Tibial artery (tissue), 4 donors: Measurements from ENCODE around the gene CRACR2A.

Source experiments
- DNase-seq, 2 donors: peaks; one replicate each; pipeline ENCODE4 v3.0.0-alpha.2; 2019
- H3K27ac ChIP-seq, 2 donors: fragments of 200-600 bp; sonication (generic) in 1 of 2; 1 replicate in 1 of 2; 2 replicates in 1 of 2; pipeline ENCODE4 v1.5.1; 2018 to 2019; ENCODE audit warnings: mild to moderate bottlenecking in 1 of 2
- H3K27me3 ChIP-seq, 2 donors: fragments of 200-600 bp; sonication (generic) in 1 of 2; one replicate each; pipeline versions ENCODE4 v1.5.1 to v1.6.0; 2016 to 2019
- H3K36me3 ChIP-seq, 3 donors: fragments of 200-600 bp; sonication (generic) in 2 of 3; one replicate each; pipeline ENCODE4 v1.5.1; 2016 to 2019; ENCODE audit warnings: mild to moderate bottlenecking in 2 of 3
- H3K4me1 ChIP-seq, 4 donors: fragments of 200-600 bp; sonication (generic) in 2 of 4; 1 replicate in 3 of 4; 2 replicates in 1 of 4; pipeline ENCODE4 v1.5.1; 2016 to 2019
- H3K4me3 ChIP-seq, 2 donors: fragments of 200-600 bp; sonication (generic) in 1 of 2; 1 replicate in 1 of 2; 2 replicates in 1 of 2; pipeline ENCODE4 v1.5.1; 2018 to 2019; ENCODE audit warnings: mild to moderate bottlenecking in 2 of 2
- H3K9me3 ChIP-seq, 3 donors: fragments of 200-600 bp; sonication (generic) in 1 of 3; one replicate each; pipeline ENCODE4 v1.5.1; 2016 to 2019
- intact Hi-C: fragments of 100-400 bp; cut with DNase I; formaldehyde crosslinking; loops from one replicate; pipeline ENCODE4 v1.15.0; 2023; ENCODE audit warnings: low total_unique reads
- TF ChIP-seq, protein P1 (sequence below), 2 experiments: fragments of 200-600 bp in 1 of 2; fragments of 450-650 bp in 1 of 2; IDR thresholded peaks; one replicate each; pipeline ENCODE4 v1.5.1; 2017 to 2019; ENCODE audit warnings: antibody characterized with exemption in 2 of 2, mild to moderate bottlenecking in 1 of 2, moderate library complexity in 1 of 2

CRACR2A gene

DNA sequence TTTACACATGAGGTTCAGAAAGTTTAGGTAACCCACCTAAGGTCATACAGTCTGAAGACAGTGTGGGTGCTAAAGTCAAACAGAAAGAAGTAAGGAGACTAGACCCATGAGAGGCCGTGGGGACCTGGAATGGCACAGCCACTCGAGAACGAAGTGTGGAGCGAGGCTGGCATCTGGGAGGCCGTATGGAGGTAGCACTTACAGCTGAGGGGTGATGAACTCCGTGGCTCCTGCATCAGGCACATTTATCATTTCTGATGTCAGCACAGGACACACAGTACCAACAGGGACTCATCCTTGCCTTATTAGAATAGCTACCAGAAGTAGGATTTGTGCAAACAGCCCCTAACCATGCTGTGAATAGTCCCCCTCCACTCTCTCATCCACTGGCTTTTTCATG is 30.5 kb downstream of the CRACR2A start:
- intact Hi-C loops = no loop called here
- no peak overlapping the region for H3K4me3 ChIP-seq
- TF ChIP-seq, protein P1, sequence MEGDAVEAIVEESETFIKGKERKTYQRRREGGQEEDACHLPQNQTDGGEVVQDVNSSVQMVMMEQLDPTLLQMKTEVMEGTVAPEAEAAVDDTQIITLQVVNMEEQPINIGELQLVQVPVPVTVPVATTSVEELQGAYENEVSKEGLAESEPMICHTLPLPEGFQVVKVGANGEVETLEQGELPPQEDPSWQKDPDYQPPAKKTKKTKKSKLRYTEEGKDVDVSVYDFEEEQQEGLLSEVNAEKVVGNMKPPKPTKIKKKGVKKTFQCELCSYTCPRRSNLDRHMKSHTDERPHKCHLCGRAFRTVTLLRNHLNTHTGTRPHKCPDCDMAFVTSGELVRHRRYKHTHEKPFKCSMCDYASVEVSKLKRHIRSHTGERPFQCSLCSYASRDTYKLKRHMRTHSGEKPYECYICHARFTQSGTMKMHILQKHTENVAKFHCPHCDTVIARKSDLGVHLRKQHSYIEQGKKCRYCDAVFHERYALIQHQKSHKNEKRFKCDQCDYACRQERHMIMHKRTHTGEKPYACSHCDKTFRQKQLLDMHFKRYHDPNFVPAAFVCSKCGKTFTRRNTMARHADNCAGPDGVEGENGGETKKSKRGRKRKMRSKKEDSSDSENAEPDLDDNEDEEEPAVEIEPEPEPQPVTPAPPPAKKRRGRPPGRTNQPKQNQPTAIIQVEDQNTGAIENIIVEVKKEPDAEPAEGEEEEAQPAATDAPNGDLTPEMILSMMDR (IDR thresholded peaks at IDR 0.05) = no peak
- H3K27ac ChIP-seq = no peak overlapping the region
- H3K27me3 ChIP-seq = no peaks in the 10 kb centered on the region
- no peaks in the 10 kb centered on the region for H3K9me3 ChIP-seq
- H3K4me1 ChIP-seq = no peaks in the 10 kb centered on the region
- DNase-seq = no peak
- H3K36me3 ChIP-seq = no peaks in the 10 kb centered on the region

DNA sequence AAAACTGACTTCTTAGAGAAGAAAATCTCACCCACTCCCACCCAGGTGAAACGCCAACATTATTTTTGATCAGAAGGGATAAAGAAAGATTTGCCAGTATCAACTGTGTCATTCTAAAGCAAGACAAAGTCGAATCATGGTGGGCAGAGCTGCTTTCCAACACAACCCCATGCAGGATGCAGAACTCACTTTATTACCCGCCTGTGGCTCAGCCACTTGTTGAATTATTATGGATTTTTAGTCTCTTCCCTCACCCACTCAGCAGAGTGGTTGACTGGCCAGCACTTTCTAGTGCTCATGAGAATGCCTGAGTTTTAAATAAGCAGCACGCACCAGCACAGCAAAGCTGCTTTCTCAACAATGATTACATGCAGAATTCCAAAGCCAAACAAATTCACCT is 32.1 kb downstream of the CRACR2A start:
- H3K36me3 ChIP-seq = no peaks in the 10 kb centered on the region
- intact Hi-C loops = no loop called here
- TF ChIP-seq, protein P1 (IDR thresholded peaks at IDR 0.05) = no peak

DNA sequence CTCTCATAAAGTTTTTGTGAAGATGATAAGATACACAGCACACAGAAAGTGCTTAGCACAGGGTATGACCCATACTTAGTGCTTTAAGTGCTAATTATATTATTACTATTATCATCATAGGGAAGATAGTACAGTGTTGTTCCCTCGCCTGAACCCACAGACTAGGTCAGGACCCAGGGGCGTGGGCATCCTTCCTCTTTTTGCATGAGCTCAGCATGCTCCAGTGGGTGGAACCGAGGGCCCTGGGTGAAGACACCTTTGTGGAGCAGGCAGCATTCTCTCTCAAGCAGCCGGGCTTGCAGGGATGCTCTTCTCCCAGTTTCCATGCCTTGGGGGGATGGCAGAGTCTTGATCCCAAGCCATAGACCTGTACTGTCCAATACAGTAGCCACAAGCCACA is 34.8 kb downstream of the CRACR2A start:
- Histone ChIP-seq H3K9me3 (no peaks in the 10 kb centered on the region), H3K27me3 (no peaks in the 10 kb centered on the region), H3K36me3 (no peaks in the 10 kb centered on the region), H3K27ac (no peak overlapping the region), H3K4me3 (no peak overlapping the region), H3K4me1 (no peaks in the 10 kb centered on the region)
- TF ChIP-seq, protein P1 (IDR thresholded peaks at IDR 0.05) = no peak
- intact Hi-C loops = no loop called here
- no peak for DNase-seq

More for the DNA sequence above, 32.1 kb downstream of the CRACR2A start:
- Histone ChIP-seq H3K27ac (no peak overlapping the region), H3K4me1 (no peaks in the 10 kb centered on the region), H3K4me3 (no peak overlapping the region), H3K27me3 (no peaks in the 10 kb centered on the region), H3K9me3 (no peaks in the 10 kb centered on the region)
- no peak for DNase-seq

DNA sequence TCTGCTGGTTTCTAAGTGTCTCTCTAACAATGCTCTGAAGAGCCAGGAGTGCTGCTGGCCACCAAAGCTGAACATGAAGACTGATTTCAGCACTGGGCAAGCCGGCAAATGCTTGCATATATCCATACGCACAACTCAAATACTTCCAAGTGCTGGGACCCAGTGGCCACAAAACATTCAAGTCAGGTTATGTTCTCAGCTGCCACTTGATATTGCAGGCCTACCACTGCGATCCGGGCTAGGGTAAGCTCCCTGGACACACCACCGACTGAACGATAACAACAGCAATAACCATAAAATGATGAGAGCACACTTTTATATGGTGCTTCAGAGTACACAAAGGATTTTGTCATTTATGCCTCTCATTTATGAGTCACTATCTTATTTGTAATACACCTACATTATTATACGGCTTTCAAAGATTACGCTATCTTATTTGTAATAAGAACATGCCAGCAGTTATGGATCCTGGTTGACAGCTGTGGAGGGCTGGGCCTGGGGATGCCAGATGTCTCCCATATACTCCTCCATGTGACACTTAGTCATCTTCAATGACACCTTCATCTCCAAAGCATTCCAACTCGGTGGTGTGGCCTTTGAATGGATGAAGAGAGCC is 35.5 kb downstream of the CRACR2A start:
- TF ChIP-seq, protein P1 (IDR thresholded peaks at IDR 0.05) = no peak
- no peaks in the 10 kb centered on the region for H3K9me3 ChIP-seq
- no peaks in the 10 kb centered on the region for H3K36me3 ChIP-seq
- no peak overlapping the region for H3K27ac ChIP-seq
- no peak for DNase-seq
- no peaks in the 10 kb centered on the region for H3K4me1 ChIP-seq
- no peak overlapping the region for H3K4me3 ChIP-seq
- intact Hi-C loops = no loop called here
- H3K27me3 ChIP-seq = no peaks in the 10 kb centered on the region

DNA sequence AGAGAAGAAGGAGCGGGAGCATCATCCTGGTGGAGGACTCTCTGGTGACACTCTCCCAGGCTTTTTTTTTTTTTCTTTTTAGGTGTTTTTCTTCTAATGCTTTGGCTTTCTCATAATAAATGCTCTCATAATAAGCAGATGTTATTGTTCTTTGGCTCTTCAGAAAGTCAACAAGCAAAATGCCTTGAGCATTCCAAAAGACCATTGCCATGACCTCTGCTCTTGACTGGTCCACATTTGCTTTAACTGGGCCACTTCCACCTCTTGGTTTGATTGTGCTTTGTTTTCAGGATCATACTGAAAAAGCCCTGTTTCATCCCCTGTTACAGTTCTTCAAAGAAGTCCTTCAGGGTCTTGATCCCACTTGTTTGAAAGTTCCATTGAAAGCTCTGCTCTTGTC is 36.9 kb downstream of the CRACR2A start:
- no peaks in the 10 kb centered on the region for H3K4me1 ChIP-seq
- intact Hi-C loops = no loop called here

More for the DNA sequence above, 36.9 kb downstream of the CRACR2A start:
- Histone ChIP-seq H3K9me3 (no peaks in the 10 kb centered on the region), H3K4me3 (no peak overlapping the region), H3K27ac (no peak overlapping the region), H3K36me3 (no peaks in the 10 kb centered on the region), H3K27me3 (no peaks in the 10 kb centered on the region)
- DNase-seq = no peak
- TF ChIP-seq, protein P1 (IDR thresholded peaks at IDR 0.05) = no peak
